ENCODE data around the gene WDR93.
"Not testable (repeated sequence)": the region's sequence is repeated elsewhere in the genome, so short reads cannot be mapped to it uniquely, and the experiment has no call there.

Gene WDR93

DNA sequence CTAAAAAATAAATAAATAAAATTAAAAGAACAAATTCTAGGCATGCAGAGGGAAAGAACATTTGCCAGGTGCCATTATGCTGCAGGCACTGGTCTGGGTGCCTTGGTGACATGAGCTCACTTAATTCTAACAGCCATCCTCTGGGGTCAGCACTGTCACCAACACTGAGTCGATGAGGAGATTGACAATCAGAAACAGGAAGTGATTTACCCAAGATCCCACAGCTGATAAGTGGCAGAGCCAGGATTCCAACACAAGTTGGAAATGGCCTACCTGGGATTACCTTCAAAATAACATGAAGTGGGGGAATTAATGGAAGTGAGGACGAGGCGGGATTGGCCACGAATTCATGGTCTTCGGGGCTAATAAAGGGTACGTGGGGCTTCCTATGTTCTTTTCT is 15.0 kb upstream of the WDR93 start:
- TF ChIP-seq, protein P1, sequence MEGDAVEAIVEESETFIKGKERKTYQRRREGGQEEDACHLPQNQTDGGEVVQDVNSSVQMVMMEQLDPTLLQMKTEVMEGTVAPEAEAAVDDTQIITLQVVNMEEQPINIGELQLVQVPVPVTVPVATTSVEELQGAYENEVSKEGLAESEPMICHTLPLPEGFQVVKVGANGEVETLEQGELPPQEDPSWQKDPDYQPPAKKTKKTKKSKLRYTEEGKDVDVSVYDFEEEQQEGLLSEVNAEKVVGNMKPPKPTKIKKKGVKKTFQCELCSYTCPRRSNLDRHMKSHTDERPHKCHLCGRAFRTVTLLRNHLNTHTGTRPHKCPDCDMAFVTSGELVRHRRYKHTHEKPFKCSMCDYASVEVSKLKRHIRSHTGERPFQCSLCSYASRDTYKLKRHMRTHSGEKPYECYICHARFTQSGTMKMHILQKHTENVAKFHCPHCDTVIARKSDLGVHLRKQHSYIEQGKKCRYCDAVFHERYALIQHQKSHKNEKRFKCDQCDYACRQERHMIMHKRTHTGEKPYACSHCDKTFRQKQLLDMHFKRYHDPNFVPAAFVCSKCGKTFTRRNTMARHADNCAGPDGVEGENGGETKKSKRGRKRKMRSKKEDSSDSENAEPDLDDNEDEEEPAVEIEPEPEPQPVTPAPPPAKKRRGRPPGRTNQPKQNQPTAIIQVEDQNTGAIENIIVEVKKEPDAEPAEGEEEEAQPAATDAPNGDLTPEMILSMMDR (IDR thresholded peaks at IDR 0.05; ENCODE audit: extremely low read depth, missing control alignments): no peak
- no peak for DNase-seq (ENCODE audit: low spot score)

DNA sequence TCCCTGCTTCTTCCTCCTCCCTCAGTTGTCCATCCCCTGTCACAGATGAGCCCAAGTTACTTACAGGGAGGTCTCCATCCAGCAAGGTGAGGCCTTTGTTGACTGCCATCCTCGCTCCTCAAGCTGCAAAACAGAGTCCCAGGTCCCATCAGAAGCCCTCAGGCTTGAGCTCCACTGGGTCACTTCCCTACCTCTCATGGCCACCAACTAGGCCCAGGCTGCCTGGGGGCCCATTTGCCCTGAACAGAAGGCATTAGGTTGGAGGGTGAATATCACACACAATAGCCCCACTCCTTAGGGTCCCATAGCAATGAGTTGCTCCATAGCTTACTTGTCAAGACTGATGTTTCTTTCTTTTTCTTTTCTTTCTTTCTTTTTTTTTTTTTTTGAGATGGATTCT is 13.2 kb upstream of the WDR93 start:
- no peak for DNase-seq (ENCODE audit: low spot score)
- TF ChIP-seq, protein P1 (IDR thresholded peaks at IDR 0.05; ENCODE audit: extremely low read depth, missing control alignments): no peak

DNA sequence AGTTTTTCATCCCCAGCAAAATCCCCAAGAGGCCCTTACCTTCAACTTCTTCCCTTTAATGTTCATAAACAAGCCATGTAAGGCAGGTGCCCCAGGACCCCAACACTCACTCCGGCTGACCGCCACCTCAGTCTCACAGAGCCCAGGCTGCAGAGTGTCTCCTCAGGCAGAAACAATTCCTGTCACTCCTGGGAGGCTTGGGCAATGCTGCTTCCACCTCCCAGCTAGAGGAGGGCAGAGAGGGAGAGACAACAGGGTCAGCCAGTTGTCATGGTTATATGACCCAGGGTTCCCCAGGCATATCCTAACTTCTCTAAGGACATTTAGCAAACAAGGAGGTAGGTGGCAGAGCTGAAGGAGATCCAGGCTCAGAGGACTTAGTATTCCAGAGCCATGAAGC is 11.4 kb upstream of the WDR93 start, which contains the start of gene PLIN1:
Gene PLIN1, minus strand, starts transcription at position 156 of the 400 bp plus-strand sequence. CDS start 1,878 bp downstream, outside the sequence.
- TF ChIP-seq, protein P1 (IDR thresholded peaks at IDR 0.05; ENCODE audit: extremely low read depth, missing control alignments): no peak
- DNase-seq (ENCODE audit: low spot score): no peak

DNA sequence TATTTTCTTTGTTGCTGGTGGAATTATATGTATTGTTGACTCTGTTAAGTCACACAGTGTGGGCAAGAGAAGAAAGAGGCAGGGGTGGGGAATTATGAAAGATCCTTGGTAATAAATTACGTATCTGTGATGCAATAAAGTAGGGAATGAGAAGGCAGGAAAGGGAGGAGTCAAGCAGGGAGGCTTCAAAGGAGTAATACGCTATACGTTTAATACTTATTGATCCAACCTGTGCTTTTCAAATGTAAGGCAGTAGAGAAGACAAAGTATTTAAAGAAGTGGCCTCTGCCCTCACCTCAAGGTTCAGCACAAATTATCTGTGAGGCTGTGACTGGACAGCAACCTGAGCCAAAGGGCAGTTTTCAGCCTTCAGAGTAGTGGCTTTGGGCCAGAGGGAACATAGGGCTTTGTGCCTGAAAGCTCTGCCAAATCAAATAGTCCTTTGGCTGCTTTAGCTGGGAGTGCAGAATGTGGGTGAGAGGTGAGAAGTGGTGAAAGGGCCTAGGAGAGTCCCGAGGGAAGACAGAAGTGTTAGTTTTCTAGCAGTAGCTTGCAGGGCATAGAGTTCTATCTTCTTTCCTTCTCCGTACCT is 10.2 kb upstream of the WDR93 start:
- DNase-seq (ENCODE audit: low spot score): no peak
- TF ChIP-seq, protein P1 (IDR thresholded peaks at IDR 0.05; ENCODE audit: extremely low read depth, missing control alignments): no peak

DNA sequence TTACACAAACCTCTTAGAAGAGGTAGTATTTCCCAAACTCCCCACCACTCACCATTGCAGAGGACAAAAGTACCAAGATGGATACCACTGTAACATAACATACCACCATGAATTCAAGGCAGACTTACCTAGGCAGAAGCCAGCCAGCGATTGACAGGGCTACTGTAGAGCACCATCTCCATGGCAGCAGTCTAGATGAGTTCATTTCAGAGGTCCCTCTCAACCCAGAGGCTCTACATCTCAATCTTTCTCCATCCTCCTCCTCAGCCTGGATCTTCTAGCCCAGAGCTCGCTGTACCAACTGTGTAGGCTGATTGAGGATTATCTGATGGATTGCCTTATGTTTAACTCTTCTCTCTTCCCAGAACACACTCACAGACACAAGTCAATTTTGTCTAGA is 9.5 kb upstream of the WDR93 start:
- TF ChIP-seq, protein P1 (IDR thresholded peaks at IDR 0.05; ENCODE audit: extremely low read depth, missing control alignments): no peak
- no peak for DNase-seq (ENCODE audit: low spot score)

DNA sequence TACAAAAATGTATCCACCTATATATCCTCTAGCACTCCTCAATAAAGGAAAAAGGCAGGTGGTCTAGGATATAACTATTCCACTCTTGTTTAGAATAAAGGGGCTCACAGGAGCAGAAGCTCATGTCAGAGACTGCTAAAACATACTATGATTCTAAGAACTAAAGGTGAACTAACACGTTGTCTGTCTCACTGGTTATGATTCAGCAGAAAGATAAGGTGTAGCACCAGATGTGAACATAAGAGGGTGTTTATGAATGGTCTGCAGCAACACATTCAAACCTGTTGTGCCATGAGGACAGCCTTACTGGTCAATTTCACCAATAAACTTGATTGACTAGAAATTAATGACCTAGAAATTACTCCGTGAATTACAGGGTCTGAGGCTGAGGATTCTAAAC is 4.6 kb upstream of the WDR93 start:
- TF ChIP-seq, protein P1 (IDR thresholded peaks at IDR 0.05; ENCODE audit: extremely low read depth, missing control alignments): no peak
- no peak for DNase-seq (ENCODE audit: low spot score)

DNA sequence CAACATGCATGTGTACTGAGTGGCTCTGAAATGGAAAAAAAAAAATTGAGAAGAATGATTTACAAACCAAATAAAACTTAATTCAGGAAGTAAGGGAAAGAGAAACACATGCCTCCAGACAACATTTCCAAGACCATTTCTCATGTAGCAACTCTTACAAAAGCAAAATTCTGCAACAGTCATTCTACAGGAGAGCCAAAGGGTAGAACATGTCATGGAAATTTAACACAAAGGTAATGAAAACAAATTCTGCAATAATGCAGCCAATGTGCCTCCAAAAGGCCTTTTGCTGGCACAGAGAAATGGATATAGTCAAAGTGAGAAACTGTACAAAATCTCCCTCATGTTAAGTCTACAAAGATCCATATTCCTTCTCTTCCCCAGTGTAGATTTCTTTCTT is 4.1 kb upstream of the WDR93 start:
- DNase-seq (ENCODE audit: low spot score): no peak
- TF ChIP-seq, protein P1 (IDR thresholded peaks at IDR 0.05; ENCODE audit: extremely low read depth, missing control alignments): no peak

DNA sequence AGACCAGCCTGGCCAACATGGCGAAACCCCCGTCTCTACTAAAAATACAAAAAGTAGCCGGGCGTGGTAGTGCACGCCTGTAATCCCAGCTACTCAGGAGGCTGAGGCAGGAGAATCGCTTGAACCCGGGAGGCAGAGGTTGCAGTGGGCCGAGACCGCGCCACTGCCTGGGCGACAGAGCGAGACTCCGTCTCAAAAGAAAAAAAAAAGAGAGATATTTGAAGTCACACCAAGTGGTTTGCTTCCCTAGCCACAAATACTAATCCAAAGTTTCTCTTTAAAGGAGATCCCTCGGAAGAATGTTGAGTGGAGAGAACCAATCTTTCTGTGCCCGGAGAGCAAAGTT is 708 bp upstream of the WDR93 start:
- DNase-seq (ENCODE audit: low spot score): not testable (repeated sequence)

Measured in GM20000 (cell line).